Heart left ventricle (tissue), 13 donors: ENCODE results near the gene BTBD6.

Source experiments
- CTCF ChIP-seq, 12 donors: fragments of 200-600 bp; sonication (generic) in 4 of 12; IDR thresholded peaks; one replicate each; pipeline versions ENCODE4 v1.5.0 to v1.8.0; 2018 to 2022; ENCODE audit warnings: antibody characterized with exemption in 12 of 12, mild to moderate bottlenecking in 5 of 12
- POLR2A ChIP-seq, 2 donors: fragments of 450-650 bp; IDR thresholded peaks; one replicate each; pipeline ENCODE4 v1.6.1; 2017; ENCODE audit warnings: antibody characterized with exemption in 2 of 2, mild to moderate bottlenecking in 2 of 2, moderate library complexity in 2 of 2
- donor health status: ischemic (EF 13 %, LVEDD 7.1; RV severe dilation, severe dysfunction).
- donor health status: DM: no; HTN: yes; CAD: no.
- donor health status: DM: no; HTN: no; CAD: no.
- donor health status: ischemic (EF 25% LVEDD 6.9; RV normal size, moderate dysfunction).
- donor health status: ischemic (EF 25% LVEDD 5.7; RV mildly dilated, moderate dysfunction).
- donor health status: ischemic (EF 35%, LVEDD 5.7; RV mildly dilated, moderate dysfunction).
- donor health status: nonischemic (EF 11% LVEDD 7.7; RV severe dilation, severe dysfunction).
- donor health status: DM: yes; HTN: yes; CAD: no.
- donor health status: PGD.
- donor health status: ischemic (EF 29% LVEDD 5.4; RV normal size, mild dysfunction).
- donor health status: nonischemic (EF 23%, LVEDD 6.1; RV moderate dilation, normal function).

- no peak for TF ChIP-seq CTCF (IDR thresholded peaks at IDR 0.05)
- TF ChIP-seq POLR2A (IDR thresholded peaks at IDR 0.05): no peak
Observed at GRCh38 chr14:105217774-105218173, 30.6 kb upstream of the BTBD6 start.
